ENCODE data around the gene SLC45A2. TPM values are rescaled to one million over a fixed set of nuclear protein-coding genes. Genes with fewer than 3 reads are reported as not detected.
A peak's percentile ranks its signal among the peaks of the same experiment; 100 is the strongest.
"Not testable (repeated sequence)": the region's sequence is repeated elsewhere in the genome, so short reads cannot be mapped to it uniquely, and the experiment has no call there.

Gene SLC45A2
- polyA plus RNA-seq, 1 donor, result 0.12 TPM

DNA sequence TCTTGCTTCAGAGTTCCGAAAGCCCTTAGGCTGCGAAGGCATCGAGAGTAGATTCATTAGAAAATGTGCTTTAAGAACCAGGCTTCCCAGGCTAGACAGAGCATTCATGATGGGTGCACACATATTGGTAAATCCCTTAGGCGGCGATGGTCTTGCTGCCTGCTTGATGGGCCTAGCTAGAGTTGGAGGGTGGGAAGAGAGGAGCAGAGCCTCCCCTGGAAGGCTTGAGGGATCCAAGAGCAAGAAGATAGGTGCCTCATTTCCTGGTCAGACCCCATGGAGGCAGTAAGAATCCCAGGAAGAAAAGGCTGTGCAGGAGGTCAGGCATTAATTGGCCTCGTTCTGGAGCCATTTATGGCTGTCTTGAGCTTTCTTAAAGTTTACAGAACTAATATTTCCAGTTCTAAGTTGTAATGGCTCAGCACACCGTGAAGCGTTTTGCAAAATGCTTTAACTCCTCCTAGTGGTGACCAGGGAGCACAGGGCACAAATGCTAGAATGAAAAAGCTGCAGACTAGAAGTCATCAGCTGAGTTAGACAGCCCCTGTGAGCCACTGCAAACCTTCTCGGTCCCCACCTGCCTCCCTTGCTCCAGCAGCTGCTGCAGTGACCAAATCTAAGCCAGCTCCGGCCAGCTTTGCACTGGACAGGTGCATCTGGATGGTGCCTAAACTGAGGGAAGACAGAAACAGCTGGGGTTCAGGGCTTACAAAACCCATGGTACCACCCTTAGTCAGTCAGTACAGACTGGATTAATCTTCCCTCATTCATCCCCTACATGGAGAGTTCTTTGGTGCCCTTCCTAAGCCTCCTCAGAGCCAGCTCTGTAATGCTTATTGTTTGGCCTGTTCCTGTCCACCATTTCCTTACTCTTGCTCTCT lies 14.7 kb downstream of the SLC45A2 start:
- Histone ChIP-seq H3K36me3 (ENCODE audit: control insufficient read depth, insufficient read depth, low read length) (no peaks in the 10 kb centered on the region), H3K4me1 (ENCODE audit: control insufficient read depth, insufficient read depth, low read length) (no peaks in the 10 kb centered on the region), H3K27ac (ENCODE audit: low read length) (no peak overlapping the region), H3K9me3 (ENCODE audit: control insufficient read depth, low read depth, low read length) (no peaks in the 10 kb centered on the region), H3K27me3 (ENCODE audit: control insufficient read depth, insufficient read depth, low read length) (no peaks in the 10 kb centered on the region), H3K4me3 (ENCODE audit: low read length) (no peak overlapping the region)
- peak; percentile 19 to 43 for DNase-seq
- 0% methylated on average over 1 of the region's 10 CpGs for whole genome bisulfite sequencing (ENCODE audit: insufficient coverage, low lambda C conversion rate)

- WGBS (ENCODE audit: insufficient coverage, low lambda C conversion rate), result 80% methylated on average over 1 of the region's 3 CpGs
- Histone ChIP-seq H3K36me3 (ENCODE audit: control insufficient read depth, insufficient read depth, low read length) (no peaks in the 10 kb centered on the region), H3K27me3 (ENCODE audit: control insufficient read depth, insufficient read depth, low read length) (no peaks in the 10 kb centered on the region), H3K4me3 (ENCODE audit: low read length) (no peak overlapping the region), H3K9me3 (ENCODE audit: control insufficient read depth, low read depth, low read length) (no peaks in the 10 kb centered on the region), H3K27ac (ENCODE audit: low read length) (no peak overlapping the region), H3K4me1 (ENCODE audit: control insufficient read depth, insufficient read depth, low read length) (no peaks in the 10 kb centered on the region)
- no peak for DNase-seq
These were observed 16.1 kb downstream of the SLC45A2 start for GRCh38 chr5:33968211-33969005.

DNA sequence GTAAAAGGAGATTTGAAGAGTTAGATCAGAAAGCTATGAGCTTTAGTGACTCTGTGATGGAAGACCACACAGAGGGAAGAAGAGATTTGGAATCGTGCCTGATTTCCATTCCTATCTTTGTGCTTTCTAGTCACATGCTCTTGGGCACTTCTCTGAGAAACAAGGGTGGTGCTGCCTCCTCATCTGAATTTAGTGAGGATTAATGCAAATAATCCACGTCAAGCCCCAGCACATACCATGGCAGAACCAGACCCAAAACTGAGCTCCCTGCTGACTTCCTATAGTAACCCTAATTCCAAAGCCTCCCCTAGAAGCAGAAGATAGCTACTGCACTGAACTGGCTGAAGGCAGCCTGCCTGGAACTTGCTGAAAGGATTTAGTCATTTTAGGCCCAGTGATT lies 17.7 kb downstream of the SLC45A2 start:
- WGBS (ENCODE audit: insufficient coverage, low lambda C conversion rate), result no CpG with 5 or more reads among the region's 2 CpGs
- Histone ChIP-seq H3K36me3 (ENCODE audit: control insufficient read depth, insufficient read depth, low read length) (no peaks in the 10 kb centered on the region), H3K4me1 (ENCODE audit: control insufficient read depth, insufficient read depth, low read length) (no peaks in the 10 kb centered on the region), H3K27me3 (ENCODE audit: control insufficient read depth, insufficient read depth, low read length) (peaks cover 3% of the 10 kb centered on the region), H3K4me3 (ENCODE audit: low read length) (no peak overlapping the region), H3K9me3 (ENCODE audit: control insufficient read depth, low read depth, low read length) (no peaks in the 10 kb centered on the region), H3K27ac (ENCODE audit: low read length) (no peak overlapping the region)
- no peak for DNase-seq

GRCh38 chr5:33964132-33964700 lies 20.3 kb downstream of the SLC45A2 start:
- DNase-seq, result no peak
- Histone ChIP-seq H3K4me1 (ENCODE audit: control insufficient read depth, insufficient read depth, low read length) (no peaks in the 10 kb centered on the region), H3K4me3 (ENCODE audit: low read length) (no peak overlapping the region), H3K9me3 (ENCODE audit: control insufficient read depth, low read depth, low read length) (no peaks in the 10 kb centered on the region), H3K27ac (ENCODE audit: low read length) (no peak overlapping the region), H3K27me3 (ENCODE audit: control insufficient read depth, insufficient read depth, low read length) (peaks cover 3% of the 10 kb centered on the region), H3K36me3 (ENCODE audit: control insufficient read depth, insufficient read depth, low read length) (no peaks in the 10 kb centered on the region)
- whole genome bisulfite sequencing (ENCODE audit: insufficient coverage, low lambda C conversion rate), result 92% methylated on average over 2 of the region's 2 CpGs

GRCh38 chr5:33958176-33958575 lies 26.3 kb downstream of the SLC45A2 start:
- H3K4me1 ChIP-seq (ENCODE audit: control insufficient read depth, insufficient read depth, low read length), result no peaks in the 10 kb centered on the region
- no peak overlapping the region for H3K4me3 ChIP-seq (ENCODE audit: low read length)
- H3K36me3 ChIP-seq (ENCODE audit: control insufficient read depth, insufficient read depth, low read length), result no peaks in the 10 kb centered on the region
- peaks cover 3% of the 10 kb centered on the region for H3K27me3 ChIP-seq (ENCODE audit: control insufficient read depth, insufficient read depth, low read length)
- 20% methylated on average over 1 of the region's 2 CpGs for WGBS (ENCODE audit: insufficient coverage, low lambda C conversion rate)
- no peaks in the 10 kb centered on the region for H3K9me3 ChIP-seq (ENCODE audit: control insufficient read depth, low read depth, low read length)
- DNase-seq, result no peak
- H3K27ac ChIP-seq (ENCODE audit: low read length), result no peak overlapping the region

DNA sequence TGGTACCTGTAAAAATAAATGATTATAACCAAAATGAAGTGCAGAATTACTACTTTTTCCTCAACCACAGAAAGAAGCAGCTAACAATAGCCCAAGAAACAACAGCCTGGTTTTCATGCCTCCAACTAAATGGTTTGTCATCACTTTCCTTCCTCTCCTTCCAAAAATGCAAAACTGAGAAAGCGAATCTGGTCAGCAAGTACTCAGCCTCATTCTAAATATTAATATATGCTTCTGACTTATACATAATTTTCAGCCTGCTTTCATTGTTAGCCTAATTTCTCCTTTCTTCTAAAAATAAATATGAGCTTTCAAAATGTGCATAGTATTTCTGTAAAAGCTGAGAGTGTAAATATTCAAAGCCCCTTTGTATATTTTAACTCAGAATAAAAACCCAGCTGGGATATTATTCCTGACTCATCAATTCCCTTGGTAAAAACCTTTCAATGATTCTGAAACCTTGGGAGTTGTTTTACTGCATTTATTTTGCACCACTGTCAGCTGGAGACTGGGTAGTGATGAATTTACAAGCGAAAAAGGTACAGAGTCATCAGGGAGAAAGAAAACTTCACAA lies 26.8 kb downstream of the SLC45A2 start:
- 100% methylated on average over 1 of the region's 2 CpGs for WGBS (ENCODE audit: insufficient coverage, low lambda C conversion rate)
- no peaks in the 10 kb centered on the region for H3K36me3 ChIP-seq (ENCODE audit: control insufficient read depth, insufficient read depth, low read length)
- H3K27ac ChIP-seq (ENCODE audit: low read length), result no peak overlapping the region
- no peak for DNase-seq
- H3K4me3 ChIP-seq (ENCODE audit: low read length), result no peak overlapping the region
- no peaks in the 10 kb centered on the region for H3K4me1 ChIP-seq (ENCODE audit: control insufficient read depth, insufficient read depth, low read length)
- H3K27me3 ChIP-seq (ENCODE audit: control insufficient read depth, insufficient read depth, low read length), result peaks cover 3% of the 10 kb centered on the region
- H3K9me3 ChIP-seq (ENCODE audit: control insufficient read depth, low read depth, low read length), result no peaks in the 10 kb centered on the region

DNA sequence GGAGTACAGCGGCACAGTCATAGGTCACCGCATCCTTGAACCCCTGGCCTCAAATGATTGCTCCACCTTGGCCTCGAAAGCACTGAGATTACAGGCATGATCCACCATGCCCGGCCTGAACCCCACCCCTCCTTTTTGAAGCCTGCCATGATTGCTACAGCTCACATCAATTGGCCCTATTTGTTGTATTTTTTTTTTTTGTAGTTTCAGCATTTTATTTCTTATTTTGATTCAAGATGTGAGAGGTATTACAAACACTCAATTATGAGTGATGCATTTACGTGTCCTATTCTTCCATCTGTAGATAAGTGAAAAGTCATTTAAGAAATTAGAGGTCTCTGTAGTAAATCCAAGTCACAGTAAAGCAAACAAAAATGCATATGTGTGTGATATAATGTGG lies 32.3 kb downstream of the SLC45A2 start:
- no CpG with 5 or more reads among the region's 5 CpGs for WGBS (ENCODE audit: insufficient coverage, low lambda C conversion rate)
- H3K27ac ChIP-seq (ENCODE audit: low read length); H3K27me3 ChIP-seq (ENCODE audit: control insufficient read depth, insufficient read depth, low read length); DNase-seq; H3K4me1 ChIP-seq (ENCODE audit: control insufficient read depth, insufficient read depth, low read length); H3K4me3 ChIP-seq (ENCODE audit: low read length); H3K9me3 ChIP-seq (ENCODE audit: control insufficient read depth, low read depth, low read length); H3K36me3 ChIP-seq (ENCODE audit: control insufficient read depth, insufficient read depth, low read length): not testable (repeated sequence)

DNA sequence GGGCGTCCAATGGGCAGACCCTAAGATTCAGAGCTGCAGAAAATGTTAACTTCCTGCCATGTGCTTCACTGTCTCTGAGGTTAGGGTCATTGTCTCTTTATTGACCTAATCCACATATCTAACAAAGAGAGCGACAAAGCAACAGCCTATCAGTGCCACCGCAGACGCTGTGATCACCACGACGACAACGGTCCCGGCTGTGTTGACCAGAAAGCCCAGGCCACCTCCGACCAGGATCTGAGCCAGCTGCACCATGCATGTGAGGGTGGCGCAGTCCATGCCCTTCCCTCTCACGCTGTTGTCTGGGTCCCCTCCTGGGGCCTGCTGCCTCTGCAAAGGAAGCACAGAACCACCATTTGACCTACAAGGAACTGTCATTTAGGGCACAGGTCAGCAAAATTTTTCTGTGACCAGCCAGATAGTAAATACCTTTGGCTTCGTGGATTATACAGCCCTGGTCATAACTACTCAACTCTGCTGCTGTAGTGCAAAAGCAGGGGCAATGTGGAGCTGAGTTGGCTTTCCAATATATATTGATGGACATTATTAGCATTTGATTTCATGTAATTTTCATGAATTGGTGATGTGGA lies 39.9 kb downstream of the SLC45A2 start:
- WGBS (ENCODE audit: insufficient coverage, low lambda C conversion rate), result 70% methylated on average over 2 of the region's 12 CpGs
- H3K36me3 ChIP-seq (ENCODE audit: control insufficient read depth, insufficient read depth, low read length), result no peaks in the 10 kb centered on the region
- H3K9me3 ChIP-seq (ENCODE audit: control insufficient read depth, low read depth, low read length), result no peaks in the 10 kb centered on the region
- DNase-seq, result no peak
- peaks cover 52% of the 10 kb centered on the region for H3K27me3 ChIP-seq (ENCODE audit: control insufficient read depth, insufficient read depth, low read length)
- no peak overlapping the region for H3K4me3 ChIP-seq (ENCODE audit: low read length)
- no peak overlapping the region for H3K27ac ChIP-seq (ENCODE audit: low read length)
- H3K4me1 ChIP-seq (ENCODE audit: control insufficient read depth, insufficient read depth, low read length), result no peaks in the 10 kb centered on the region

GRCh38 chr5:33941090-33941489 lies 43.4 kb downstream of the SLC45A2 start:
- H3K9me3 ChIP-seq (ENCODE audit: control insufficient read depth, low read depth, low read length), result peaks cover 15% of the 10 kb centered on the region
- H3K36me3 ChIP-seq (ENCODE audit: control insufficient read depth, insufficient read depth, low read length), result no peaks in the 10 kb centered on the region
- H3K27ac ChIP-seq (ENCODE audit: low read length), result no peak overlapping the region
- no peak for DNase-seq
- 83% methylated on average over 1 of the region's 5 CpGs for WGBS (ENCODE audit: insufficient coverage, low lambda C conversion rate)
- H3K4me1 ChIP-seq (ENCODE audit: control insufficient read depth, insufficient read depth, low read length), result no peaks in the 10 kb centered on the region
- H3K27me3 ChIP-seq (ENCODE audit: control insufficient read depth, insufficient read depth, low read length), result peaks cover 84% of the 10 kb centered on the region
- no peak overlapping the region for H3K4me3 ChIP-seq (ENCODE audit: low read length)
